Osteoblast (primary cell): Measurements from ENCODE around the gene MATN1. TPM values are rescaled to one million over a fixed set of nuclear protein-coding genes. Genes with fewer than 3 reads are reported as not detected.

ENCODE experiments used
- DNase-seq: peaks from one replicate; pipeline ENCODE4 v3.0.0; 2011; ENCODE audit warnings: low spot score, mixed read lengths; ENCODE audit not compliant: insufficient read length; ENCODE audit errors: missing footprints
- H2AFZ ChIP-seq: 2 replicates; pipeline ENCODE4 v1.6.0; 2011; ENCODE audit warnings: mild to moderate bottlenecking, low read length
- H3K27ac ChIP-seq: 2 replicates; pipeline ENCODE4 v1.5.1; 2011; ENCODE audit warnings: mild to moderate bottlenecking, low read depth, low read length, moderate library complexity
- H3K27me3 ChIP-seq: 2 replicates; pipeline ENCODE4 v1.6.0; 2012; ENCODE audit warnings: mild to moderate bottlenecking, control low read depth, inconsistent platforms, low read length, moderate library complexity; ENCODE audit not compliant: insufficient read depth
- H3K36me3 ChIP-seq: 2 replicates; pipeline ENCODE4 v1.5.1; 2011; ENCODE audit warnings: mild to moderate bottlenecking, low read length, control low read depth, moderate library complexity; ENCODE audit not compliant: insufficient read depth
- H3K4me1 ChIP-seq: 2 replicates; pipeline ENCODE4 v1.5.1; 2011; ENCODE audit warnings: mild to moderate bottlenecking, low read length, control low read depth, moderate library complexity; ENCODE audit not compliant: insufficient read depth
- H3K4me2 ChIP-seq: 2 replicates; pipeline ENCODE4 v1.6.0; 2011; ENCODE audit warnings: mild to moderate bottlenecking, low read length; ENCODE audit not compliant: insufficient read depth
- H3K4me3 ChIP-seq: fragments of 200-600 bp; sonication (generic); 3 replicates; pipeline ENCODE4 v1.5.1; 2012; ENCODE audit warnings: mild to moderate bottlenecking, low read length, inconsistent platforms; ENCODE audit not compliant: insufficient read depth
- H3K79me2 ChIP-seq: 2 replicates; pipeline ENCODE4 v1.6.0; 2012; ENCODE audit warnings: mild to moderate bottlenecking, low read length, control low read depth, inconsistent platforms; ENCODE audit not compliant: insufficient read depth
- H3K9me3 ChIP-seq: 2 replicates; pipeline ENCODE4 v1.5.1; 2011; ENCODE audit warnings: low read depth, low read length, control low read depth
- H4K20me1 ChIP-seq: 2 replicates; pipeline ENCODE4 v1.6.0; 2012; ENCODE audit warnings: mild to moderate bottlenecking, low read length, control low read depth; ENCODE audit not compliant: insufficient read depth
- CTCF ChIP-seq: IDR thresholded peaks from 2 replicates; pipeline ENCODE4 v1.5.1; 2011; ENCODE audit warnings: mild to moderate bottlenecking, low read depth, low read length, moderate library complexity; ENCODE audit errors: extremely low read depth
- total RNA-seq: library from RNA; depleted of rRNA; stranded (reverse); fragments of >200 nt; gene quantifications from 2 replicates; pipeline ENCODE4 v1.2.3, GENCODE V29; 2012

MATN1 gene
- total RNA-seq, 1 donor: not detected

- DNase-seq: no peak
- H3K27ac ChIP-seq: no peak overlapping the region
- no peak overlapping the region for H3K4me2 ChIP-seq
- no peaks in the 10 kb centered on the region for H3K36me3 ChIP-seq
- H3K4me1 ChIP-seq: no peaks in the 10 kb centered on the region
- H3K79me2 ChIP-seq: no peaks in the 10 kb centered on the region
- H3K27me3 ChIP-seq: peaks cover 9% of the 10 kb centered on the region
- no peaks in the 10 kb centered on the region for H3K9me3 ChIP-seq
- H3K4me3 ChIP-seq: no peak overlapping the region
- no peak for TF ChIP-seq CTCF
- H2AFZ ChIP-seq: no peak overlapping the region
- H4K20me1 ChIP-seq: no peaks in the 10 kb centered on the region
Observed at GRCh38 chr1:30743584-30744059, 20.2 kb upstream of the MATN1 start.

- no peak overlapping the region for H2AFZ ChIP-seq
- no peak overlapping the region for H3K27ac ChIP-seq
- H3K79me2 ChIP-seq: no peaks in the 10 kb centered on the region
- no peaks in the 10 kb centered on the region for H3K36me3 ChIP-seq
- H3K4me3 ChIP-seq: no peak overlapping the region
- no peaks in the 10 kb centered on the region for H3K4me1 ChIP-seq
- DNase-seq: peak; percentile 87
- peaks cover 9% of the 10 kb centered on the region for H3K27me3 ChIP-seq
- no peak overlapping the region for H3K4me2 ChIP-seq
- no peak for TF ChIP-seq CTCF
- no peaks in the 10 kb centered on the region for H4K20me1 ChIP-seq
- no peaks in the 10 kb centered on the region for H3K9me3 ChIP-seq
Observed at GRCh38 chr1:30742963-30743559, 19.7 kb upstream of the MATN1 start.

GRCh38 chr1:30742300-30742962, 19.0 kb upstream of the MATN1 start:
- no peak overlapping the region for H3K4me2 ChIP-seq
- H2AFZ ChIP-seq: no peak overlapping the region
- no peaks in the 10 kb centered on the region for H3K4me1 ChIP-seq
- no peak overlapping the region for H3K27ac ChIP-seq
- H3K36me3 ChIP-seq: no peaks in the 10 kb centered on the region
- no peak for TF ChIP-seq CTCF
- H3K9me3 ChIP-seq: no peaks in the 10 kb centered on the region
- H3K4me3 ChIP-seq: no peak overlapping the region
- DNase-seq: peak; percentile 39
- peaks cover 9% of the 10 kb centered on the region for H3K27me3 ChIP-seq
- H4K20me1 ChIP-seq: no peaks in the 10 kb centered on the region
- H3K79me2 ChIP-seq: no peaks in the 10 kb centered on the region

GRCh38 chr1:30741239-30741894, 18.0 kb upstream of the MATN1 start:
- Histone ChIP-seq H3K9me3 (no peaks in the 10 kb centered on the region), H3K27me3 (peaks cover 9% of the 10 kb centered on the region), H3K36me3 (no peaks in the 10 kb centered on the region), H2AFZ (no peak overlapping the region), H3K4me2 (no peak overlapping the region), H3K27ac (no peak overlapping the region), H3K4me1 (no peaks in the 10 kb centered on the region), H3K4me3 (no peak overlapping the region), H4K20me1 (no peaks in the 10 kb centered on the region), H3K79me2 (no peaks in the 10 kb centered on the region)
- no peak for TF ChIP-seq CTCF
- peak; percentile 61 for DNase-seq
